ENCODE results near the gene CLDN15. TPM values are rescaled to one million over a fixed set of nuclear protein-coding genes. Genes with fewer than 3 reads are reported as not detected.

Gene CLDN15
- total and polyA plus RNA-seq, 2 donors (not counting 1 experiment from before 2014, with no cell fraction given), result 1.6 to 3.1 TPM

- no peak overlapping the region for H2AFZ ChIP-seq (ENCODE audit: low read length)
- H3K27me3 ChIP-seq (ENCODE audit: control insufficient read depth, insufficient read depth, low read length), result peaks cover 2% of the 10 kb centered on the region
- no peak for TF ChIP-seq CTCF (conservative IDR thresholded peaks at IDR 0.05 in 1 of 2, IDR thresholded peaks at IDR 0.05 in 1 of 2; ENCODE audit: low read depth in 1 of 2, low read length in 2 of 2)
- no peak for TF ChIP-seq EZH2 (IDR thresholded peaks at IDR 0.05; ENCODE audit: low read length, missing control alignments)
- H4K20me1 ChIP-seq (ENCODE audit: control insufficient read depth, extremely low read depth, insufficient read depth, low read length), result no peaks in the 10 kb centered on the region
- H3K79me2 ChIP-seq (ENCODE audit: control insufficient read depth, insufficient read depth, low read length), result no peaks in the 10 kb centered on the region
- no peak overlapping the region for H3K9ac ChIP-seq (ENCODE audit: insufficient read depth, low read length)
- no peak for DNase-seq (ENCODE audit: low read depth in 2 of 2)
- H3K4me2 ChIP-seq (ENCODE audit: extremely low read depth, insufficient read depth, low read length), result no peak overlapping the region
- no peaks in the 10 kb centered on the region for H3K36me3 ChIP-seq (ENCODE audit: control insufficient read depth, insufficient read depth, low read length)
- H3K4me3 ChIP-seq (replicated peaks in 1 of 4; ENCODE audit: control extremely low read depth in 1 of 4, insufficient read depth in 1 of 4, low read depth in 3 of 4, low read length in 4 of 4), result no peak overlapping the region
- H3K27ac ChIP-seq (ENCODE audit: insufficient read depth, low read length), result no peak overlapping the region
- H3K9me3 ChIP-seq (ENCODE audit: control insufficient read depth, insufficient read depth, low read depth, low read length), result no peaks in the 10 kb centered on the region
- no peaks in the 10 kb centered on the region for H3K4me1 ChIP-seq (ENCODE audit: control insufficient read depth, extremely low read depth, insufficient read depth, low read length)
Observed at GRCh38 chr7:101186844-101187428, 50.7 kb downstream of the CLDN15 start.

GRCh38 chr7:101186194-101186593 is 51.4 kb downstream of the CLDN15 start:
- H3K79me2 ChIP-seq (ENCODE audit: control insufficient read depth, insufficient read depth, low read length), result no peaks in the 10 kb centered on the region
- no peak for DNase-seq (ENCODE audit: low read depth in 2 of 2)
- no peak overlapping the region for H3K9ac ChIP-seq (ENCODE audit: insufficient read depth, low read length)
- no peak overlapping the region for H2AFZ ChIP-seq (ENCODE audit: low read length)
- TF ChIP-seq EZH2 (IDR thresholded peaks at IDR 0.05; ENCODE audit: low read length, missing control alignments) (no peak), CTCF (conservative IDR thresholded peaks at IDR 0.05 in 1 of 2, IDR thresholded peaks at IDR 0.05 in 1 of 2; ENCODE audit: low read depth in 1 of 2, low read length in 2 of 2) (no peak)
- no peaks in the 10 kb centered on the region for H3K4me1 ChIP-seq (ENCODE audit: control insufficient read depth, extremely low read depth, insufficient read depth, low read length)
- no peaks in the 10 kb centered on the region for H3K36me3 ChIP-seq (ENCODE audit: control insufficient read depth, insufficient read depth, low read length)
- no peaks in the 10 kb centered on the region for H4K20me1 ChIP-seq (ENCODE audit: control insufficient read depth, extremely low read depth, insufficient read depth, low read length)
- H3K4me3 ChIP-seq (replicated peaks in 1 of 4; ENCODE audit: control extremely low read depth in 1 of 4, insufficient read depth in 1 of 4, low read depth in 3 of 4, low read length in 4 of 4), result no peak overlapping the region
- H3K27ac ChIP-seq (ENCODE audit: insufficient read depth, low read length), result no peak overlapping the region
- H3K27me3 ChIP-seq (ENCODE audit: control insufficient read depth, insufficient read depth, low read length), result peaks cover 3% of the 10 kb centered on the region
- H3K9me3 ChIP-seq (ENCODE audit: control insufficient read depth, insufficient read depth, low read depth, low read length), result no peaks in the 10 kb centered on the region
- H3K4me2 ChIP-seq (ENCODE audit: extremely low read depth, insufficient read depth, low read length), result no peak overlapping the region

- no peak overlapping the region for H3K9ac ChIP-seq (ENCODE audit: insufficient read depth, low read length)
- H3K4me1 ChIP-seq (ENCODE audit: control insufficient read depth, extremely low read depth, insufficient read depth, low read length), result no peaks in the 10 kb centered on the region
- peak in 1 of 2 donors; percentile 58 for DNase-seq (ENCODE audit: low read depth in 2 of 2)
- H4K20me1 ChIP-seq (ENCODE audit: control insufficient read depth, extremely low read depth, insufficient read depth, low read length), result no peaks in the 10 kb centered on the region
- no peaks in the 10 kb centered on the region for H3K36me3 ChIP-seq (ENCODE audit: control insufficient read depth, insufficient read depth, low read length)
- H3K27me3 ChIP-seq (ENCODE audit: control insufficient read depth, insufficient read depth, low read length), result peaks cover 10% of the 10 kb centered on the region
- no peak overlapping the region for H3K4me3 ChIP-seq (replicated peaks in 1 of 4; ENCODE audit: control extremely low read depth in 1 of 4, insufficient read depth in 1 of 4, low read depth in 3 of 4, low read length in 4 of 4)
- no peak overlapping the region for H2AFZ ChIP-seq (ENCODE audit: low read length)
- H3K4me2 ChIP-seq (ENCODE audit: extremely low read depth, insufficient read depth, low read length), result no peak overlapping the region
- H3K27ac ChIP-seq (ENCODE audit: insufficient read depth, low read length), result no peak overlapping the region
- H3K9me3 ChIP-seq (ENCODE audit: control insufficient read depth, insufficient read depth, low read depth, low read length), result no peaks in the 10 kb centered on the region
- no peaks in the 10 kb centered on the region for H3K79me2 ChIP-seq (ENCODE audit: control insufficient read depth, insufficient read depth, low read length)
- TF ChIP-seq EZH2 (IDR thresholded peaks at IDR 0.05; ENCODE audit: low read length, missing control alignments), result no peak
- TF ChIP-seq CTCF (conservative IDR thresholded peaks at IDR 0.05 in 1 of 2, IDR thresholded peaks at IDR 0.05 in 1 of 2; ENCODE audit: low read depth in 1 of 2, low read length in 2 of 2), result no peak
Observed at GRCh38 chr7:101185258-101185839, 52.3 kb downstream of the CLDN15 start.

Other genes with a start within 250 kb of the CLDN15 start
- not detected in 2 replicates for gene MUC17, start 217.7 kb downstream of the CLDN15 start, total RNA-seq
- gene MUC17, start 217.7 kb downstream of the CLDN15 start, polyA plus RNA-seq, result not detected in 2 replicates
- gene TRIM56, start 152.3 kb downstream of the CLDN15 start, total RNA-seq, result 21.8 and 27.6 TPM in 2 replicates
- 4.7 and 6.0 TPM in 2 replicates for gene TRIM56, start 152.3 kb downstream of the CLDN15 start, polyA plus RNA-seq
- gene SERPINE1, start 110.7 kb downstream of the CLDN15 start, total RNA-seq, result 41.3 and 167 TPM in 2 replicates
- gene SERPINE1, start 110.7 kb downstream of the CLDN15 start, polyA plus RNA-seq, result 679 and 1,153 TPM in 2 replicates
- gene AP1S1, start 83.3 kb downstream of the CLDN15 start, total RNA-seq, result 127 and 139 TPM in 2 replicates
- 128 and 185 TPM in 2 replicates for gene AP1S1, start 83.3 kb downstream of the CLDN15 start, polyA plus RNA-seq
- 0.26 and 0.66 TPM in 2 replicates for gene VGF, start 72.2 kb downstream of the CLDN15 start, total RNA-seq
- gene VGF, start 72.2 kb downstream of the CLDN15 start, polyA plus RNA-seq, result 0.14 TPM in 1 of 2 replicates, not detected in the other
- gene NAT16, start 57.5 kb downstream of the CLDN15 start, total RNA-seq, result not detected in 2 replicates
- not detected in 2 replicates for gene NAT16, start 57.5 kb downstream of the CLDN15 start, polyA plus RNA-seq
- not detected in 2 replicates for gene MOGAT3, start 36.8 kb downstream of the CLDN15 start, total RNA-seq
- gene MOGAT3, start 36.8 kb downstream of the CLDN15 start, polyA plus RNA-seq, result not detected in 2 replicates
- 52.4 and 89.0 TPM in 2 replicates for gene PLOD3, start 20.2 kb downstream of the CLDN15 start, total RNA-seq
- gene PLOD3, start 20.2 kb downstream of the CLDN15 start, polyA plus RNA-seq, result 86.0 and 106 TPM in 2 replicates
- 62.1 and 62.9 TPM in 2 replicates for gene ZNHIT1, start 19.6 kb downstream of the CLDN15 start, total RNA-seq
- 33.9 and 36.6 TPM in 2 replicates for gene ZNHIT1, start 19.6 kb downstream of the CLDN15 start, polyA plus RNA-seq
- gene FIS1, start 7.3 kb upstream of the CLDN15 start, total RNA-seq, result 148 and 169 TPM in 2 replicates
- 297 and 347 TPM in 2 replicates for gene FIS1, start 7.3 kb upstream of the CLDN15 start, polyA plus RNA-seq
- gene IFT22, start 84.0 kb upstream of the CLDN15 start, total RNA-seq, result 19.8 and 22.9 TPM in 2 replicates
- gene IFT22, start 84.0 kb upstream of the CLDN15 start, polyA plus RNA-seq, result 34.2 and 35.2 TPM in 2 replicates
- gene COL26A1, start 125.1 kb upstream of the CLDN15 start, total RNA-seq, result not detected in 2 replicates
- gene COL26A1, start 125.1 kb upstream of the CLDN15 start, polyA plus RNA-seq, result 0.06 TPM in 1 of 2 replicates, not detected in the other

Measured in fibroblast of lung (primary cell).